GM12864 (cell line): ENCODE data around the gene FOXQ1.

ENCODE experiments used
- DNase-seq: peaks from one replicate; pipeline ENCODE4 v3.0.0-alpha.2; 2011; ENCODE audit warnings: low read depth
- H3K4me3 ChIP-seq: 2 replicates; pipeline ENCODE4 v1.5.1; 2011; ENCODE audit warnings: mild to moderate bottlenecking, low read depth, low read length, control low read depth
- CTCF ChIP-seq: IDR thresholded peaks from 2 replicates; pipeline ENCODE4 v1.5.1; 2011; ENCODE audit warnings: low read depth, mild to moderate bottlenecking, moderate library complexity, low read length, control low read depth, inconsistent platforms; ENCODE audit errors: missing control alignments

Gene FOXQ1

DNA sequence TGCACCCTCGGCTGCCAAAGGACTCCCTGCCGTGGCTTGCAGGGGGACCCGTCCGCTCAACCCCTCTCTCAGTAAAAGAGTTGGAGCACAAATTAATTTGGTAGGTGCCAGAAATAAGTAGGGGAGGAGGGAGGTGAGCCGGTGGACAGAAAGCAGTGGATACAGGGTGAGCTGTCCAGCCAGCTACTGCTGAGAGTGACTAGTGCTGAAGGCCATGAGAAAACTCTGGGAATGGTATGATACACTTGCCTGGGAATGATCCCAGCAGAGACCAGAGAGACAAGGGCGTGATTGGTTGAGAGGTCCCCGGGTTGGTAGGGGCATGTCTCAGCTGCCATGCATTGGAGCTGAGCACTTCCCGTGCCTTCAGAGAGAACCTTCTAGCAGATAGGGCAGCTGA, 15.7 kb downstream of the FOXQ1 start:
- no peak for TF ChIP-seq CTCF
- H3K4me3 ChIP-seq = no peak overlapping the region
- no peak for DNase-seq

DNA sequence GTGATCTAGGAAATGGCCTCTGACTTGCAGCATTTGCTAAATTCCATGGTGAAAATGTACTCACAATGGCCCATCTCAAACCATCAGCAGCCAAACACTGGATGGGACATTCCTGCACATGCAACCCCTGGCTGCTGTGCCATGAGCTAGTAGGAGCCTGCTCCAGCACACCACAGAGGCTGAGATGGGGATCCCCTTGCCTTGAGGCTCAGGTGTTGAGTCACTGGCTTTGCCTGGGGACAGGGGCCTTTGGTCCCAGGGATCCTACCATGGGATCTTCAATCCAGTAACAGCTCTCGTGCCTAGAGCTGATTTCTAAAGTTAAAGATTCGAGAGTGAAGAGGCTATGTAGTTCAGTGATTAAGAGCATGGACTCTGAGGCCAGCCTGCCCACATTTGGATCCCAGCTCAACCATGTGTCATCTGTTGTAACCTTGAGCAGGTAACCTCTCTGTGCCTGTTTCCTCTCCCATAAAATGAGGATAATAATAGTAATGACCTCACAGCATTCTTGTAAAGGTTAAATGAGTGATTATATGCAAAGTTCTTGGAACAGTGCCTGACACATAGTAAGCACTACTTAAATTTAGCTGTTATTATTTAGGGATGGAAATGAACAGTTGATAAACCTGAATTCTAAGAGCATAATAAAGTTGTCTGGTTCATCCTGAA, 16.4 kb downstream of the FOXQ1 start:
- TF ChIP-seq CTCF = no peak
- DNase-seq = no peak
- no peak overlapping the region for H3K4me3 ChIP-seq

- DNase-seq = no peak
- no peak for TF ChIP-seq CTCF
- H3K4me3 ChIP-seq = no peak overlapping the region
Measured at GRCh38 chr6:1329708-1330107, 17.8 kb downstream of the FOXQ1 start.

DNA sequence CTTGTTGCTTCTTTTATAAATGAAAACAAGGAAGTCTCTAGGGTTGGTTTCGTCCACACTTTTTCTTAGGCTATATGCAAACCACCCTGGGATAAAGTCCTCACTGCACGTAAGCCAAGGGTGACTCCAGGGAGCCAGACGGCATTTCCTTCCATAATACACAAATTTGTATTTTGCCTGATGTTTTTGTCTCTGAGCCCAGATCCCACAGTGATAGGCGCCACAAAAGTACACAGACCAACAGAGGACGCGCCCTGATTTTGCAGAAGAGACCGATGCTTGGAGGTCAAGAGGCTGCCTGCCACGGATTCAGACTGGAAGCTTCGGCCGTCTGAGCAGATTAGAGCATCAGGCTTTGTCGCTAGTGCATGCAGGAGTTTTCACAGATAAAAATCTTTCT, 22.8 kb downstream of the FOXQ1 start:
- no peak for TF ChIP-seq CTCF
- no peak overlapping the region for H3K4me3 ChIP-seq
- no peak for DNase-seq

GRCh38 chr6:1335367-1336037, 23.6 kb downstream of the FOXQ1 start:
- H3K4me3 ChIP-seq = no peak overlapping the region
- DNase-seq = no peak
- no peak for TF ChIP-seq CTCF

DNA sequence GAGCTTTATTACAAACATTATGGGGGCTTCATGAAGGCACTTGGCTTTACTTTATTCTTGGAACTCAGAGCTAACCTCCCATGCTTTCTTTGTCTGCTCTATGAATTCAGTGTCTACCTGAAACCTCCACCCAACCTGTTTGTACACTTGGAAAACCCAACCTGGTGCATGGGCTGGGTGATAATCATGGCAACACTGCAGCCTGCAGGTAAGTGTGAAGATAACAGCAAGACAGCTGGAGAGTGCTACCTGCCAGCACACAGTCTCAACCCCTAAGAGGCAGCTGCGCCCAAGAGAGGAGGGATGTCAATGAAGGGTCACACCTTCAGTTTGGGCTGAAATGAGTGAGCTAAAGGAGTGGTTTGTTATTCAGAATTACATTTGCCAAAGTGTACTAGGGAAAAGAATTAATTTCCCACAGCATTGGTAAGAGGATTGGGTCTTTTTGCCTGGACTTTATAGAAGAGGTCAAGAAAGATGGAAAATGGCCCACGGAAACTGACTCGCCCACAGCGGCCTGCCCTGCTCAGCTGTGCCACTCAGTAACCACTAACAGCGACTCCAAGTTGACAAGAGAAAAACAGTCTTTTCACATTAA, 24.4 kb downstream of the FOXQ1 start:
- TF ChIP-seq CTCF = peak; percentile 19
- no peak overlapping the region for H3K4me3 ChIP-seq
- DNase-seq = no peak
